Effector memory CD8-positive, alpha-beta T cell (primary cell): ENCODE results near the gene LCN1.
"Not testable (repeated sequence)": the region's sequence is repeated elsewhere in the genome, so short reads cannot be mapped to it uniquely, and the experiment has no call there.

Experiments used
- ATAC-seq: fragments of 150-1000 bp; cut with Tn5 transposase; replicated peaks from 2 replicates; pipeline ENCODE4 v1.10.0; 2021; ENCODE audit warnings: mild to moderate bottlenecking, moderate library complexity
- DNase-seq, 3 experiments: peaks; one replicate each; pipeline ENCODE4 v3.0.0; 2021
- H3K27ac Mint-ChIP-seq, 2 donors: one replicate each; pipeline ENCODE4 v1.8.0; 2022; ENCODE audit warnings: mild to moderate bottlenecking in 2 of 2, mixed read lengths in 2 of 2, moderate library complexity in 2 of 2
- H3K27me3 Mint-ChIP-seq, 2 donors: one replicate each; pipeline ENCODE4 v1.8.0; 2022; ENCODE audit warnings: mixed read lengths in 2 of 2
- H3K36me3 Mint-ChIP-seq: one replicate; pipeline ENCODE4 v1.8.0; 2022; ENCODE audit warnings: mild to moderate bottlenecking, moderate library complexity, mixed read lengths; ENCODE audit not compliant: insufficient read depth
- H3K4me1 Mint-ChIP-seq, 2 donors: one replicate each; pipeline ENCODE4 v1.8.0; 2022; ENCODE audit warnings: low read depth in 2 of 2, mixed read lengths in 2 of 2
- H3K4me3 Mint-ChIP-seq, 2 donors: one replicate each; pipeline ENCODE4 v1.8.0; 2022; ENCODE audit warnings: mild to moderate bottlenecking in 2 of 2, mixed read lengths in 2 of 2, moderate library complexity in 2 of 2
- H3K9me3 Mint-ChIP-seq, 2 donors: one replicate each; pipeline ENCODE4 v1.8.0; 2022; ENCODE audit warnings: mixed read lengths in 2 of 2

The LCN1 gene

GRCh38 chr9:135528842-135529435, 7.7 kb downstream of the LCN1 start:
- H3K4me3 Mint-ChIP-seq, H3K27ac Mint-ChIP-seq, H3K36me3 Mint-ChIP-seq, H3K9me3 Mint-ChIP-seq, DNase-seq, H3K4me1 Mint-ChIP-seq, ATAC-seq: not testable (repeated sequence)
- H3K27me3 Mint-ChIP-seq, result peaks cover 18 to 27% of the 10 kb centered on the region in 2 donors

- no peaks in the 10 kb centered on the region for H3K9me3 Mint-ChIP-seq
- DNase-seq (no peak), ATAC-seq (no peak)
- no peaks in the 10 kb centered on the region for H3K4me1 Mint-ChIP-seq
- no peaks in the 10 kb centered on the region for H3K36me3 Mint-ChIP-seq
- H3K27me3 Mint-ChIP-seq, result peaks cover 27 to 39% of the 10 kb centered on the region in 2 donors
- H3K4me3 Mint-ChIP-seq, result no peak overlapping the region
- no peak overlapping the region for H3K27ac Mint-ChIP-seq
Observed at GRCh38 chr9:135530146-135530545, 8.9 kb downstream of the LCN1 start.

- Mint-ChIP-seq H3K36me3 (no peaks in the 10 kb centered on the region), H3K27me3 (peaks cover 27 to 40% of the 10 kb centered on the region in 2 donors), H3K4me1 (no peaks in the 10 kb centered on the region), H3K4me3 (no peak overlapping the region), H3K27ac (no peak overlapping the region), H3K9me3 (no peaks in the 10 kb centered on the region)
- ATAC-seq, result no peak
- DNase-seq, result no peak
Observed at GRCh38 chr9:135531096-135531495, 9.9 kb downstream of the LCN1 start.

- ATAC-seq, result no peak
- no peaks in the 10 kb centered on the region for H3K36me3 Mint-ChIP-seq
- no peak overlapping the region for H3K4me3 Mint-ChIP-seq
- H3K27me3 Mint-ChIP-seq, result peaks cover 37 to 53% of the 10 kb centered on the region in 2 donors
- DNase-seq, result no peak
- H3K27ac Mint-ChIP-seq, result no peak overlapping the region
- no peaks in the 10 kb centered on the region for H3K4me1 Mint-ChIP-seq
- no peaks in the 10 kb centered on the region for H3K9me3 Mint-ChIP-seq
Observed at GRCh38 chr9:135533113-135533512, 11.9 kb downstream of the LCN1 start.

- DNase-seq (no peak), ATAC-seq (no peak)
- H3K4me3 Mint-ChIP-seq, result no peak overlapping the region
- no peak overlapping the region for H3K27ac Mint-ChIP-seq
- peaks cover 37 to 56% of the 10 kb centered on the region in 2 donors for H3K27me3 Mint-ChIP-seq
- no peaks in the 10 kb centered on the region for H3K36me3 Mint-ChIP-seq
- H3K4me1 Mint-ChIP-seq, result no peaks in the 10 kb centered on the region
- no peaks in the 10 kb centered on the region for H3K9me3 Mint-ChIP-seq
Observed at GRCh38 chr9:135533674-135534073, 12.4 kb downstream of the LCN1 start.

- H3K36me3 Mint-ChIP-seq, H3K4me1 Mint-ChIP-seq, H3K27ac Mint-ChIP-seq, DNase-seq, H3K9me3 Mint-ChIP-seq, H3K4me3 Mint-ChIP-seq, ATAC-seq: not testable (repeated sequence)
- H3K27me3 Mint-ChIP-seq, result peaks cover 39 to 62% of the 10 kb centered on the region in 2 donors
Observed at GRCh38 chr9:135534192-135534711, 13.0 kb downstream of the LCN1 start.

GRCh38 chr9:135534826-135535225, 13.6 kb downstream of the LCN1 start:
- H3K27me3 Mint-ChIP-seq, result peaks cover 45 to 68% of the 10 kb centered on the region in 2 donors
- not testable (repeated sequence) for ATAC-seq, H3K4me3 Mint-ChIP-seq, H3K27ac Mint-ChIP-seq, DNase-seq, H3K4me1 Mint-ChIP-seq, H3K9me3 Mint-ChIP-seq, H3K36me3 Mint-ChIP-seq

GRCh38 chr9:135535631-135536030, 14.4 kb downstream of the LCN1 start:
- not testable (repeated sequence) for ATAC-seq, H3K4me3 Mint-ChIP-seq, H3K4me1 Mint-ChIP-seq, DNase-seq, H3K9me3 Mint-ChIP-seq, H3K36me3 Mint-ChIP-seq, H3K27ac Mint-ChIP-seq
- H3K27me3 Mint-ChIP-seq, result peaks cover 44 to 69% of the 10 kb centered on the region in 2 donors

GRCh38 chr9:135536216-135536615, 15.0 kb downstream of the LCN1 start:
- DNase-seq (no peak), ATAC-seq (no peak)
- Mint-ChIP-seq H3K4me1 (no peaks in the 10 kb centered on the region), H3K27me3 (peaks cover 38 to 69% of the 10 kb centered on the region in 2 donors), H3K9me3 (no peaks in the 10 kb centered on the region), H3K27ac (no peak overlapping the region), H3K4me3 (no peak overlapping the region), H3K36me3 (no peaks in the 10 kb centered on the region)

- not testable (repeated sequence) for H3K36me3 Mint-ChIP-seq, H3K9me3 Mint-ChIP-seq, DNase-seq, H3K4me1 Mint-ChIP-seq, H3K27ac Mint-ChIP-seq, H3K4me3 Mint-ChIP-seq, ATAC-seq
- peaks cover 29 to 55% of the 10 kb centered on the region in 2 donors for H3K27me3 Mint-ChIP-seq
Observed at GRCh38 chr9:135543262-135543894, 22.1 kb downstream of the LCN1 start.

- Mint-ChIP-seq H3K27ac (no peak overlapping the region), H3K9me3 (no peaks in the 10 kb centered on the region), H3K36me3 (no peaks in the 10 kb centered on the region), H3K4me1 (no peaks in the 10 kb centered on the region), H3K4me3 (no peak overlapping the region), H3K27me3 (peaks cover 18 to 43% of the 10 kb centered on the region in 2 donors)
- ATAC-seq, result no peak
- no peak for DNase-seq
Observed at GRCh38 chr9:135544981-135545635, 23.9 kb downstream of the LCN1 start.

- not testable (repeated sequence) for H3K27ac Mint-ChIP-seq, ATAC-seq, H3K4me3 Mint-ChIP-seq, H3K9me3 Mint-ChIP-seq, H3K4me1 Mint-ChIP-seq, DNase-seq, H3K36me3 Mint-ChIP-seq
- peaks cover 19 to 43% of the 10 kb centered on the region in 2 donors for H3K27me3 Mint-ChIP-seq
Observed at GRCh38 chr9:135545646-135546176, 24.5 kb downstream of the LCN1 start, which contains the start of gene OBP2A. OBP2A (plus strand) TSS chr9:135546126; CDS start chr9:135546181, 55 bp downstream.

GRCh38 chr9:135546792-135547617, 25.8 kb downstream of the LCN1 start:
- not testable (repeated sequence) for H3K36me3 Mint-ChIP-seq, H3K27ac Mint-ChIP-seq, H3K4me3 Mint-ChIP-seq, H3K4me1 Mint-ChIP-seq, H3K9me3 Mint-ChIP-seq, DNase-seq, ATAC-seq
- H3K27me3 Mint-ChIP-seq, result peaks cover 23 to 42% of the 10 kb centered on the region in 2 donors
